Measurements from ENCODE around the gene ZNRF4.

Gene ZNRF4

DNA sequence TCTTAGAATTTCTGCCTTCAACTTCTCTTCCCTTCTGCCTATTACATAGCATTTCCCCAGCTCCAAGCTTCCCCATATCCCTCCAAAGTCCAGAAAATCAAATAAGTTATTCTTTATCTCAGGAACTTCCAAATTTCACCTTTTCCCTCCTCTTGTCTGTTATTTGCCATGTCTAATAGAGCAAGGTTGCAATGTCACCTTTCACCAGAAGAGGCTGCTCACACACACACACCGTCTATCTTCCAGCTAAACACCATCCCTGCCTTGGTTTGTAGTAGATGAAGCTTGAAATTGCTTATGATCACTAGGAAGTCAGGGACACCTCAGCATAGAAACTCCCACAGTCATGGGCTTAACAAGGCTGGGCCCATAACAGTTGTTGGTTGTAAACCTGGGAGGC is 48.4 kb downstream of the ZNRF4 start:
- no peak for DNase-seq (ENCODE audit: low read depth, low spot score)

- no peak for DNase-seq (ENCODE audit: low read depth, low spot score)
Measured at GRCh38 chr19:5504114-5504513, 48.9 kb downstream of the ZNRF4 start.
